ENCODE results near the gene UPK1A. TPM values are rescaled to one million over a fixed set of nuclear protein-coding genes. Genes with fewer than 3 reads are reported as not detected.

The UPK1A gene
- total and polyA plus RNA-seq, 2 of the 8 experiments (the other 6 are each of a cell fraction or from before 2014, with no cell fraction given), result 0.56 to 9.9 TPM

DNA sequence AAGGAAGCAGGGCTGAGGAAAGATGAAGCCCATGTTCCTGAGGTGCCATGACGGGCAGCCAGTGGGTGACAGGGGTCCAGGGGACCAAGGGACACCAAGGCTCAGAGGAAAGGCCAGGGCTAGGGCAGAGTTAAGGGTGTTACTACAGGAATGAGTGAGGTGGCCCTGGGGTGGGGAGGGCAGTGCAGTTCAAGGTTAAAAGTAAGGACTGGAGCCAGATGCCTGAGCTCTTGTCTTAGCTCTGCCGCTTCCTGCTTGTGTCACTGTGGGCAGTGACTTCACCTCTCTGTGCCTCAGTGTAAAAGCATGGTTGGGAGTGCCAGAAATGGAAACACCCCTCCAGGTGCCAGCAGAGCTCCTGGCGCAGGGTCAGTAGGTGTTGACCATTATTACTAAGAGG is 29.7 kb upstream of the UPK1A start:
- Histone ChIP-seq H3K36me3 (ENCODE audit: control insufficient read depth in 2 of 4, insufficient read depth in 4 of 4, low read length in 3 of 4) (peaks cover 12 to 40% (median 22%) of the 10 kb centered on the region in 4 experiments; a peak in 7 of 8 replicates), H4K91ac (replicated peaks; ENCODE audit: insufficient read length, low read length) (no peak overlapping the region), H2AK5ac (ENCODE audit: low read depth, low read length) (no peak overlapping the region), H2BK15ac (ENCODE audit: low read length) (no peak overlapping the region), H2BK20ac (ENCODE audit: low read length) (no peak overlapping the region), H2BK120ac (replicated peaks; ENCODE audit: low read depth, low read length) (no peak overlapping the region), H3K9ac (replicated peaks in 1 of 4; ENCODE audit: extremely low read depth in 1 of 4, low read depth in 3 of 4, low read length in 3 of 4) (no peak overlapping the region), H3K4me3 (ENCODE audit: extremely low read depth in 1 of 4, insufficient read depth in 2 of 4, low read depth in 3 of 4, low read length in 4 of 4) (no peak overlapping the region), H3K4me1 (replicated peaks in 1 of 4; ENCODE audit: control insufficient read depth in 3 of 4, insufficient read depth in 4 of 4, low read length in 3 of 4) (peaks cover 4 to 12% (median 7%) of the 10 kb centered on the region in 4 experiments), H4K8ac (ENCODE audit: extremely low read depth, insufficient read depth, low read length) (no peak overlapping the region), H3K4ac (replicated peaks; ENCODE audit: insufficient read length, low read depth, low read length) (no peak overlapping the region), H4K5ac (ENCODE audit: insufficient read length, low read depth, low read length) (no peak overlapping the region), H4K20me1 (replicated peaks in 1 of 2; ENCODE audit: control insufficient read depth in 1 of 2, insufficient read depth in 2 of 2, low read length in 2 of 2) (peaks cover 0 to 6% of the 10 kb centered on the region in 2 experiments), H3K27me3 (replicated peaks in 1 of 4; ENCODE audit: control insufficient read depth in 3 of 4, extremely low read depth in 1 of 4, insufficient read depth in 3 of 4, low read length in 3 of 4) (no peaks in the 10 kb centered on the region), H3K27ac (ENCODE audit: low read depth, low read length) (no peak overlapping the region), H2BK5ac (ENCODE audit: low read depth, low read length) (no peak overlapping the region), H3K23me2 (ENCODE audit: low read depth, low read length) (peaks cover 4% of the 10 kb centered on the region; the same call in 1 of the 2 replicates), H2BK12ac (ENCODE audit: low read depth, low read length) (no peak overlapping the region), H3K56ac (replicated peaks; ENCODE audit: insufficient read length, low read depth, low read length) (no peak overlapping the region), H3K18ac (ENCODE audit: extremely low read depth, low read length) (no peak overlapping the region), H3K14ac (ENCODE audit: insufficient read length) (no peak overlapping the region), H3K79me2 (ENCODE audit: control insufficient read depth in 1 of 2, insufficient read depth in 2 of 2, low read length in 2 of 2) (no peaks in the 10 kb centered on the region), H3K79me1 (ENCODE audit: low read depth, low read length) (no peaks in the 10 kb centered on the region), H3K23ac (ENCODE audit: insufficient read length) (no peak overlapping the region), H2AFZ (ENCODE audit: low read length) (no peak overlapping the region), H3K9me3 (ENCODE audit: insufficient read depth in 2 of 2, low read depth in 1 of 2, low read length in 1 of 2) (no peaks in the 10 kb centered on the region), H3K4me2 (ENCODE audit: insufficient read depth in 1 of 2, low read depth in 2 of 2, low read length in 2 of 2) (no peak overlapping the region)
- no peak for TF ChIP-seq POLR2A (IDR thresholded peaks at IDR 0.05; ENCODE audit: control extremely low read depth in 1 of 2, low read depth in 2 of 2, low read length in 2 of 2)
- no peak for TF ChIP-seq CBX5 (IDR thresholded peaks at IDR 0.05; ENCODE audit: low read depth, low read length)
- TF ChIP-seq SIX5 (IDR thresholded peaks at IDR 0.05; ENCODE audit: low read depth, low read length), result no peak
- TF ChIP-seq RNF2 (IDR thresholded peaks at IDR 0.05; ENCODE audit: borderline replicate concordance, low read depth, low read length, missing control alignments, poor library complexity, severe bottlenecking), result no peak
- POLR2A ChIA-PET (ENCODE audit: partially characterized antibody), result interaction anchor here (0.8 to 2.4 kb wide), 2 partner anchors 12 to 15 kb away, joined by 3 to 17 read pairs; partner anchors contain the start of gene COX6B1
- WGBS, 2 experiments (ENCODE audit: extremely low coverage in 1 of 2, insufficient coverage in 1 of 2, insufficient read length in 1 of 2, insufficient replicate concordance in 2 of 2, low coverage in 1 of 2, low lambda C conversion rate in 2 of 2, missing lambda C conversion rate in 1 of 2), result 90% methylated on average over 3 of the region's 3 CpGs; no CpG with 5 or more reads in 1 of the 2 experiments
- FAIRE-seq, result no peak
- no peak for DNase-seq (ENCODE audit: low read depth in 1 of 2, low spot score in 2 of 2)
- CTCF ChIA-PET (ENCODE audit: partially characterized antibody), result interaction anchor here (1.6 to 4.8 kb wide), 3 partner anchors 44 to 104 kb away, joined by 3 to 20 read pairs (median 5); no protein-coding TSS in a partner anchor

Measured in H1 (cell line).